GM21723 (cell line): ENCODE data around the gene NOVA2.

ENCODE experiments used
- ATAC-seq: cut with Tn5 transposase; IDR thresholded peaks from one replicate; pipeline ENCODE4 v1.9.1; 2021; ENCODE audit warnings: mild to moderate bottlenecking, moderate library complexity; ENCODE audit not compliant: unreplicated experiment

Gene NOVA2

GRCh38 chr19:45973553-45974338 is at the start of gene NOVA2:
NOVA2 (minus strand) TSS chr19:45973865; CDS start chr19:45973351, 514 bp downstream.
- ATAC-seq, result no peak

- ATAC-seq, result no peak
These were observed 49.7 kb upstream of the NOVA2 start for GRCh38 chr19:46023311-46023779.

- ATAC-seq, result no peak
These were observed 49.0 kb upstream of the NOVA2 start, which contains the start of gene PGLYRP1 for GRCh38 chr19:46022431-46023310. PGLYRP1 (minus strand) TSS chr19:46023053; CDS start chr19:46023021, 32 bp downstream.

- no peak for ATAC-seq
These were observed 48.4 kb upstream of the NOVA2 start for GRCh38 chr19:46022061-46022430.

GRCh38 chr19:46021531-46022041 is 47.9 kb upstream of the NOVA2 start:
- ATAC-seq, result no peak

GRCh38 chr19:46020819-46021125 is 47.1 kb upstream of the NOVA2 start:
- ATAC-seq, result no peak

- no peak for ATAC-seq
These were observed 45.6 kb upstream of the NOVA2 start for GRCh38 chr19:46019270-46019669.

GRCh38 chr19:46018729-46019251 is 45.1 kb upstream of the NOVA2 start:
- no peak for ATAC-seq

GRCh38 chr19:46017874-46018675 is 44.4 kb upstream of the NOVA2 start:
- ATAC-seq, result no peak

- no peak for ATAC-seq
These were observed 43.4 kb upstream of the NOVA2 start for GRCh38 chr19:46017095-46017429.

- ATAC-seq, result no peak
These were observed 42.9 kb upstream of the NOVA2 start for GRCh38 chr19:46016426-46017094.

- no peak for ATAC-seq
These were observed 42.2 kb upstream of the NOVA2 start for GRCh38 chr19:46015687-46016425.

- no peak for ATAC-seq
These were observed 41.4 kb upstream of the NOVA2 start for GRCh38 chr19:46014941-46015686.

GRCh38 chr19:46014534-46014933 is 40.9 kb upstream of the NOVA2 start:
- ATAC-seq, result no peak

GRCh38 chr19:46009530-46010510 is 36.2 kb upstream of the NOVA2 start:
- ATAC-seq, result no peak

GRCh38 chr19:46006411-46006810 is 32.7 kb upstream of the NOVA2 start:
- ATAC-seq, result no peak

GRCh38 chr19:46002678-46003275 is 29.1 kb upstream of the NOVA2 start:
- no peak for ATAC-seq
